Endometrium (tissue), 2 donors: Measurements from ENCODE around the gene ZNF862.

Source experiments
- FAIRE-seq: peaks from 2 replicates; lab custom pipeline; 2012; peaks lifted over from hg19 to GRCh38; lab: Jason Lieb, UNC
- donor health status: control.
- donor health status: control.

The ZNF862 gene

GRCh38 chr7:149838224-149838991 lies at the start of gene ZNF862:
ZNF862 (plus strand) TSS chr7:149838375; CDS start chr7:149838612, 237 bp downstream.
- FAIRE-seq, result peak; percentile 98

GRCh38 chr7:149789101-149789500 lies 49.1 kb upstream of the ZNF862 start:
- FAIRE-seq, result no peak

- no peak for FAIRE-seq
Observed at GRCh38 chr7:149790146-149790548, 48.0 kb upstream of the ZNF862 start.

DNA sequence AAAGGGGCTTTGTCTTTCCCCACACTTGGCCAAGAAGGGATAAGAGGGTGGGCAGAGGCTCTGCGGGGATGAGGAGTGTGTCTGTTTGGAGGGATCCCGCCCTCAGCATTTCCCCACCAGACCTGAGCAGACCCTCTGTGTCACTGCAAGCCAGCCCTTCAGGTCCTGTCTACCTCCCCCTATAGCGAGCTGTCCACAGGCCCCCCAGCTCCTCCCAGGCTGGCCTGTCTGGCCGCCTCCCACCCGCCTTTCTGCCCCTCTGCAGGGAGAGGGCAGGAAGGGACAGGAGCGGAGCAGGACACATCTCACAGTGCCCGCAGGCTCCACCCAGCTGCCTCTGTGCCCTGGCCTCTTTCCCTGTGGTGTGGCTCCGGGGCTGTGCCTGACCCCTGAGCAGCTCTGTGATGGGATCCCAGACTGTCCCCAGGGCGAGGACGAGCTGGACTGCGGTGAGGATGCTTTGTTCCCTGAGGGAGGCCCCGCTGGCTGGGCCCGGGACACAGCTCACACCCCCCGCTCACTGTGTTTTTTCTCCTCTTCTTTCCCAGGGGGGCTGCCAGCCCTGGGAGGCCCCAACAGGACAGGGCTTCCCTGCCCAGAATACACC lies 47.3 kb upstream of the ZNF862 start:
- no peak for FAIRE-seq

DNA sequence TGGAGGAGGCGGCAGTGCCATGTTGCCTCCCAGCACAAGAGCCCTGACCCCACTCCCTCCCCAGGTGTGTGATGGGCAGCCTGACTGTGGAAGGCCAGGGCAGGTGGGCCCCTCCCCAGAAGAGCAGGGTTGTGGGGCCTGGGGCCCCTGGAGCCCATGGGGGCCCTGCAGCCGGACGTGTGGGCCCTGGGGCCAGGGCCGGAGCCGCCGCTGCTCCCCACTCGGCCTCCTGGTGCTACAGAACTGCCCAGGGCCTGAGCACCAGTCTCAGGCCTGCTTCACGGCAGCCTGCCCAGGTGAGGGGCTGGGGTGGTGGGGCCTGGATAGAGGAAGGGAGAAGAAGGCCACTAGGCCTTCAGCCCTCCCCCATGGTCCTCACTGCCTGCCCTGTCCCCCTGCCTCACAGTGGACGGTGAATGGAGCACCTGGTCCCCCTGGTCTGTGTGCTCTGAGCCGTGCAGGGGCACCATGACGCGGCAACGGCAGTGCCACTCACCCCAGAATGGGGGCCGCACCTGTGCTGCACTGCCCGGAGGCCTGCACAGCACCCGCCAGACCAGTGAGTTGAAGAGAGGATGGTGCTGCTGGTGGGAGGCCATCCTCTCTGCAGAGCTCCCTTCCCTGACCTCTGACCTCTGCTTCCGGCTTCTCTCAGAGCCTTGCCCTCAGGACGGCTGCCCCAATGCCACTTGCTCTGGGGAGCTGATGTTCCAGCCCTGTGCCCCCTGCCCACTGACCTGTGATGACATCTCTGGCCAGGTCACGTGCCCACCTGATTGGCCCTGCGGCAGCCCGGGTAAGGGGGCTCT lies 46.6 kb upstream of the ZNF862 start:
- FAIRE-seq, result no peak

- FAIRE-seq, result no peak
Observed at GRCh38 chr7:149792220-149792595, 46.0 kb upstream of the ZNF862 start.

- no peak for FAIRE-seq
Observed at GRCh38 chr7:149793261-149793660, 44.9 kb upstream of the ZNF862 start.

DNA sequence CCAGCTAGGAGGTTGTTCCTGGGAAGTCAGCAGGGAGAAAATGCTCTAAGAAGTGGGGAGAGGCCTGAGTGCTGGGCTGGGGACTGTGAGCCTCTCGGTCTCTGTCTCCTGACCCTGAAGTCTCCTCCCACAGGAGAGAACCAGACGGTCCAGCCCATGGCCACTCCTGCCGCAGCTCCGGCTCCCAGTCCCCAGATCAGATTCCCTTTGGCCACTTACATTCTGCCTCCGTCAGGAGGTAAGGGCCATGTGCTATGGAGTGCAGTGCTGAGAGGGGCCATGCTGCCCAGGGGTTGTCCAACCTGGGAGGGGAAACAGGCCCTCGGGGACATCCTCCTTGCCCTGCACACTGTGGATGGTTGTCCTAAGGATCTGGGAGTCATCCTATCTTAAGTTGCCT lies 43.5 kb upstream of the ZNF862 start:
- FAIRE-seq, result no peak

GRCh38 chr7:149795126-149795525 lies 43.0 kb upstream of the ZNF862 start:
- no peak for FAIRE-seq

- no peak for FAIRE-seq
Observed at GRCh38 chr7:149796287-149796860, 41.8 kb upstream of the ZNF862 start.

DNA sequence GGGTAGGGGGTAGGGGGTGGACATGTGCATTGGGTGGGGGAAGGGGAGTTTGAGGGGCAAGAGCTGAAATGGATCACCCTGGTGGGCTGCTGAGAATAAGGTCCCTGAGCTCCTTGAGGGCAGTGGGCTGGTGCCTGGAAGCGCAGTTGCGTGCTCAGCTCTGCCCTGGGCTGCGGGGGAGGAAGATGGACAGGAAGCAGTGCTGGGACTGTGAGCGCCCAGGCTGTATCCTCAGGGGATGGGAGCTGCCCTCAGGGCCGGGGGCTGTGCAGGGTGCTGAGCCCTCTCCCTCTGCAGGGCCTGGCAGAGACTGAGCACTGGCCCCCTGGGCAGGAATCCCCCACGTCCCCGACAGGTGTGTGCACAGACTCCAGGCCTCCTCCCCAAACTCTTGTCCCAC lies 40.4 kb upstream of the ZNF862 start:
- FAIRE-seq, result no peak

- peak; percentile 29 for FAIRE-seq
Observed at GRCh38 chr7:149799397-149800168, 38.6 kb upstream of the ZNF862 start.

DNA sequence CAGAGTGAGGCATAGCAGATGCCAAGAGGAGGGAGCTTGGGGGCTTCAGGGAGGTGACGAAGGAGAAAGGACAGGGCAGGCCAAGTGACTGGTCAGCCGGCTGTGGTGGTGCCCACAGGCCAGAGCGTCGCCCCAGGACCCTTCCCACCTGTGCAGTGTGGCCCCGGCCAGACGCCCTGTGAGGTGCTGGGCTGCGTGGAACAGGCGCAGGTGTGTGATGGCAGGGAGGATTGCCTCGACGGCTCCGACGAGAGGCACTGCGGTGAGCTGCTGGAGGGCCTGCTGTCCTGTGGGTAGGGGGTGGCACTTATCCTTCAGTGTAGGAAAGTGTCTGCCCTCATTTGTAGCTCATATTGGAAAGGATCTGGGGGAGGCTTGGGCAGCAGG lies 38.0 kb upstream of the ZNF862 start:
- no peak for FAIRE-seq

DNA sequence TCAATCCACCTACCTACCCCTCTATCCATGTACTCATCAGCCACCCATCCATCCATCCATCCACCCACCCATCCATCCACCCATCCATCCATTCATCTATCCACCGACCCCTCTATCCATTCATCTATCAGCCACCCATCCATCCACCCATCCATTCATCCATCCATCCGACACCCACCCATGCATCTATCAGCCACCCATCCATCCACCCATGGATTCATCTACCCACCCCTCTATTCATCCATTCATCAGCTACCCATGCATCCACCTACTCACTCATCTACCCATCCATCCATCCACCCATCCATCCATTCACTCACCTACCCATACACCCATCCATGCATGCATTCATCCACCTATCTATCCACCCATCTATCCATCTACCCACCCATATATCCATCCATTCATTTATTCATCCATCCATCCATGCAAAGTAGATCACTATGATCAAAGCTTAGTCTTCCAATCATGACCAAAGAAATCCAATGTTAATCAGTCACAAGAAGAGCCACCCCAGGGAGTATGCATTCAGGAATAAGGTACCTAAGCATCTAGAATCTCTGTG lies 37.1 kb upstream of the ZNF862 start:
- no peak for FAIRE-seq

DNA sequence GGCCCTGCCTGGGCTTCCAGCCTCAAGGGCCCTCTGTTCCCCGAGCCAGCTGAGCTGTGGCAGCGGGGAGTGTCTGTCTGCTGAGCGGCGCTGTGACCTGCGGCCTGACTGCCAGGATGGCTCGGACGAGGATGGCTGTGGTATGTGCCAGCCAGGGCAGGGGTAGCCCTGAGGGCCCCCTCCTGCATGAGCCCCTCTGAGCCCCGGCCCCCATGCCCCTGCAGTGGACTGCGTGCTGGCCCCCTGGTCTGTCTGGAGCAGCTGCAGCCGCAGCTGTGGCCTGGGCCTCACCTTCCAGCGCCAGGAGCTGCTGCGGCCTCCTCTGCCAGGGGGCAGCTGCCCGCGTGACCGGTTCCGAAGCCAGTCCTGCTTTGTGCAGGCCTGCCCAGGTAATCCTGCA lies 36.4 kb upstream of the ZNF862 start:
- FAIRE-seq, result no peak

GRCh38 chr7:149802966-149803365 lies 35.2 kb upstream of the ZNF862 start:
- no peak for FAIRE-seq

- no peak for FAIRE-seq
Observed at GRCh38 chr7:149803551-149804074, 34.6 kb upstream of the ZNF862 start.

- no peak for FAIRE-seq
Observed at GRCh38 chr7:149804106-149804505, 34.1 kb upstream of the ZNF862 start.

DNA sequence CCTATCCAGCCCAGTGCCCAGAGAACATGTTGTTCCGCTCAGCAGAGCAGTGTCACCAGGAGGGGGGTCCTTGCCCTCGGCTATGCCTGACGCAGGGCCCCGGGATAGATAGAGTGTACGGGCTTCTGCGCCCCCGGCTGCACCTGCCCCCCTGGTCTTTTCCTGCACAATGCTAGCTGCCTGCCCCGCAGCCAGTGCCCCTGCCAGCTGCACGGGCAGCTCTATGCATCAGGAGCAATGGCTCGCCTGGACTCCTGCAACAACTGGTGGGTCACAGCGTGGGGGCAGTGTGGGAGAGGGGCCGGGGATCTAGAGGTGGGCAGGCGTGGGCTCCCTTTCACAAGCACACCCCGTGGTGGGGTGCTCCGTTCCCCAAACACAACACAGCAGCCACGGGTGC lies 31.4 kb upstream of the ZNF862 start:
- FAIRE-seq, result no peak

GRCh38 chr7:149808311-149808710 lies 29.9 kb upstream of the ZNF862 start:
- no peak for FAIRE-seq

DNA sequence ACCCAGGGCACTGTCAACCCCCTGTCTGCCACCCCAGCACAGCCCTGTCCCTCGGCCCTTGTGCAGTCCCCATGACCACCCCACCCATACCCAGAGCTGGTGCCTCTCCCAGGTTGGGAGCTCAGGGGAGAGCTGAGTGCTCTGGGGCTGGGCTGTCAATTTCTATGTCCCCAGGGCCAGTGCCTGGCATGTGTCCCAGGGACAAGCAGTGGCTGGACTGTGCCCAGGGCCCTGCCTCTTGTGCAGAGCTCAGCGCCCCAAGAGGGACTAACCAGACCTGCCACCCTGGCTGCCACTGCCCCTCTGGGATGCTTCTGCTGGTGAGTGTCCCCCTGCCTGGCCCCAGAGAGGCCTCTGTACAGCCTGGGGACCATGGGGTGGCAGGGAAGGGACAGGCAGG lies 29.0 kb upstream of the ZNF862 start:
- FAIRE-seq, result no peak
